Upper lobe of left lung (tissue), 6 donors: Measurements from ENCODE around the gene NKAPL. TPM values are rescaled to one million over a fixed set of nuclear protein-coding genes. Genes with fewer than 3 reads are reported as not detected.

Source experiments
- ATAC-seq, 2 donors: fragments of 200-7000 bp; cut with Tn5 transposase; one replicate each; pipeline ENCODE4 v1.9.1; 2022; ENCODE audit warnings: mild to moderate bottlenecking in 2 of 2, moderate library complexity in 2 of 2; ENCODE audit not compliant: low FRiP score in 2 of 2
- DNase-seq, 2 donors: peaks; one replicate each; pipeline ENCODE4 v3.0.0-alpha.2; 2019 to 2020
- H3K27ac ChIP-seq, 4 donors: fragments of 200-600 bp; sonication (generic); one replicate each; pipeline ENCODE4 v1.5.1; 2016 to 2019
- H3K27me3 ChIP-seq, 4 donors: fragments of 200-600 bp; sonication (generic); one replicate each; pipeline ENCODE4 v1.5.1; 2017 to 2019
- H3K36me3 ChIP-seq, 4 donors: fragments of 200-600 bp; sonication (generic); one replicate each; pipeline ENCODE4 v1.5.1; 2016 to 2019
- H3K4me1 ChIP-seq, 4 donors: fragments of 200-600 bp; sonication (generic); one replicate each; pipeline ENCODE4 v1.5.1; 2018 to 2019
- H3K4me3 ChIP-seq, 4 donors: fragments of 200-600 bp; sonication (generic); one replicate each; pipeline ENCODE4 v1.5.1; 2017 to 2019; ENCODE audit warnings: mild to moderate bottlenecking in 2 of 4, moderate library complexity in 1 of 4
- H3K9me3 ChIP-seq, 4 donors: fragments of 200-600 bp; sonication (generic); one replicate each; pipeline ENCODE4 v1.5.1; 2018 to 2019
- CTCF ChIP-seq, 6 experiments: fragments of 450-650 bp in 4 of 6; fragments of 200-600 bp in 2 of 6; sonication (generic) in 2 of 6; IDR thresholded peaks; one replicate each; pipeline ENCODE4 v1.5.1; 2016 to 2019; ENCODE audit warnings: antibody characterized with exemption in 6 of 6
- EP300 ChIP-seq, 4 donors: sonication (generic); formaldehyde crosslinking; IDR thresholded peaks; one replicate each; pipeline ENCODE4 v1.5.1; 2017; ENCODE audit warnings: antibody characterized with exemption in 4 of 4, control low read depth in 2 of 4
- POLR2A ChIP-seq, 4 donors: fragments of 450-650 bp; IDR thresholded peaks; one replicate each; pipeline ENCODE4 v1.5.1; 2016 to 2017; ENCODE audit warnings: antibody characterized with exemption in 4 of 4, mild to moderate bottlenecking in 2 of 4
- POLR2AphosphoS5 ChIP-seq, 2 donors: sonication (generic); formaldehyde crosslinking; IDR thresholded peaks; one replicate each; pipeline ENCODE4 v1.5.1; 2017; ENCODE audit warnings: antibody characterized with exemption in 2 of 2
- WGBS, 2 donors: methylation state at CpG; one replicate each; pipeline ENCODE4 v1.1.5; 2017 to 2018; 5-methylcytosine and 5-hydroxymethylcytosine counted together
- total RNA-seq, 6 donors: library from RNA; depleted of rRNA in 4 of 6; stranded (reverse); fragments of >200 nt in 4 of 6; gene quantifications; one replicate each; pipeline versions ENCODE4 v1.1.0 to v1.2.1, GENCODE V29; 2016 to 2021
- donor health status: DM: no; HTN: no; CAD: no; lungs with moderate emphysema.
- donor health status: DM: no; HTN: yes; CAD: no; lungs with severe emphysema.

Gene NKAPL
- total RNA-seq, 6 donors from 2014 or later = 0.33 to 1.3 (median 0.70) TPM

- Histone ChIP-seq H3K4me1 (peaks cover 6 to 26% (median 14%) of the 10 kb centered on the region in 4 donors), H3K4me3 (peak within 1 kb of the TSS; percentile 52 to 79 (median 75)), H3K27me3 (no peaks in the 10 kb centered on the region), H3K27ac (peak within 1 kb of the TSS; percentile 63 to 86 (median 83)), H3K36me3 (peaks cover 0 to 5% (median 4%) of the 10 kb centered on the region in 4 donors), H3K9me3 (no peaks in the 10 kb centered on the region)
- ATAC-seq (peak; percentile 95 to 98), DNase-seq (peak; percentile 74 to 91)
- WGBS, 2 donors = 2% methylated on average over 20 to 32 of the region's 32 CpGs
- TF ChIP-seq POLR2A (IDR thresholded peaks at IDR 0.05) = peak in 3 of 4 donors; percentile 36 to 71 (median 57)
- TF ChIP-seq EP300 (IDR thresholded peaks at IDR 0.05) = no peak
- peak in 1 of 6 experiments; percentile 8 for TF ChIP-seq CTCF (IDR thresholded peaks at IDR 0.05)
- TF ChIP-seq POLR2AphosphoS5 (IDR thresholded peaks at IDR 0.05) = peak; percentile 56 to 75
These were observed 8.0 kb downstream of the NKAPL start, which contains the start of gene ZSCAN26 for GRCh38 chr6:28266962-28267694. ZSCAN26 (plus strand) TSS chr6:28267143; CDS start chr6:28271920, 4,777 bp downstream.

GRCh38 chr6:28267695-28268059, 8.6 kb downstream of the NKAPL start:
- H3K27me3 ChIP-seq = no peaks in the 10 kb centered on the region
- H3K4me1 ChIP-seq = peaks cover 6 to 26% (median 14%) of the 10 kb centered on the region in 4 donors
- H3K4me3 ChIP-seq = peak overlapping the region; percentile 52 to 79 (median 75)
- DNase-seq = no peak
- ATAC-seq = no peak
- TF ChIP-seq POLR2AphosphoS5 (IDR thresholded peaks at IDR 0.05) (no peak), POLR2A (IDR thresholded peaks at IDR 0.05) (no peak), EP300 (IDR thresholded peaks at IDR 0.05) (no peak), CTCF (IDR thresholded peaks at IDR 0.05) (no peak)
- peak overlapping the region; percentile 63 to 86 (median 83) for H3K27ac ChIP-seq
- no peaks in the 10 kb centered on the region for H3K9me3 ChIP-seq
- H3K36me3 ChIP-seq = peaks cover 0 to 10% (median 10%) of the 10 kb centered on the region in 4 donors
- 0 to 4% methylated on average over 1 of the region's 1 CpG for WGBS, 2 donors

DNA sequence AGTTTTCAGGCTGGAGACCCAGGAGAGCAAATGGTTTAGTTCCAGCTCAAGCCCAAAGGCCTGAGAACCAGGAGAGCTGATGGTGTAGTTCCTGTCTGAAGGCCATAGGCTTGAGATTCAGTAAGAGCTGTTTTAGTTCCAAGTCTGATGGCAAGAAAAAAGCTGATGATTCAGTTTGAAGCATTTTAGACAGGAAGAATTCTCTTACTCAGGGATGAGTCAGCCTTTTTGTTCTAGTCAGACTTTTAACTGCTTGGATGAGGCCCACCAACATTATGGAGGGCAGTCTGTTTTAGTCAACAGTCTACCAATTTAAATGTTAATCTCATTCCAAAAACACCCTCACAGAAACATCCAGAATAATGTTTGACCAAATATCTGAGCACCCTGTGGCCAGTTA, 10.4 kb downstream of the NKAPL start:
- H3K4me3 ChIP-seq = no peak overlapping the region
- no peaks in the 10 kb centered on the region for H3K9me3 ChIP-seq
- no peaks in the 10 kb centered on the region for H3K27me3 ChIP-seq
- DNase-seq (no peak), ATAC-seq (no peak)
- H3K27ac ChIP-seq = peak overlapping the region in 1 of 4 donors; percentile 4
- peaks cover 6 to 26% (median 14%) of the 10 kb centered on the region in 4 donors for H3K4me1 ChIP-seq
- peaks cover 0 to 28% (median 19%) of the 10 kb centered on the region in 4 donors for H3K36me3 ChIP-seq
- TF ChIP-seq POLR2A (IDR thresholded peaks at IDR 0.05) (no peak), EP300 (IDR thresholded peaks at IDR 0.05) (no peak), POLR2AphosphoS5 (IDR thresholded peaks at IDR 0.05) (no peak), CTCF (IDR thresholded peaks at IDR 0.05) (no peak)

- TF ChIP-seq POLR2AphosphoS5 (IDR thresholded peaks at IDR 0.05) = no peak
- TF ChIP-seq EP300 (IDR thresholded peaks at IDR 0.05) = no peak
- no peak for TF ChIP-seq CTCF (IDR thresholded peaks at IDR 0.05)
- no peak for TF ChIP-seq POLR2A (IDR thresholded peaks at IDR 0.05)
- no peaks in the 10 kb centered on the region for H3K4me1 ChIP-seq
- DNase-seq = no peak
- no peaks in the 10 kb centered on the region for H3K27me3 ChIP-seq
- no peak overlapping the region for H3K4me3 ChIP-seq
- peaks cover 6 to 54% (median 39%) of the 10 kb centered on the region in 4 donors for H3K36me3 ChIP-seq
- no peaks in the 10 kb centered on the region for H3K9me3 ChIP-seq
- ATAC-seq = no peak
- no peak overlapping the region for H3K27ac ChIP-seq
These were observed 15.8 kb downstream of the NKAPL start for GRCh38 chr6:28274888-28275287.
